Activated CD4-positive, alpha-beta T cell treated with anti-CD3 and anti-CD28 coated beads, Interleukin-2, Interleukin-6, amounts not matched to agents 100 ng/mL and 50 ng/mL, durations not matched to agents 16 hours and 8 hours (primary cell): Measurements from ENCODE around the gene LPCAT3.
A peak's percentile ranks its signal among the peaks of the same experiment; 100 is the strongest.

Experiments used
- DNase-seq: peaks from one replicate; pipeline ENCODE4 v3.0.0-alpha.2; 2020

LPCAT3 gene

GRCh38 chr12:6935371-6936193, 82.7 kb downstream of the LPCAT3 start:
- no peak for DNase-seq

- no peak for DNase-seq
Measured at GRCh38 chr12:6934110-6934509, 84.2 kb downstream of the LPCAT3 start.

GRCh38 chr12:6932766-6933165, 85.5 kb downstream of the LPCAT3 start:
- no peak for DNase-seq

GRCh38 chr12:6929466-6930452, 88.5 kb downstream of the LPCAT3 start:
- no peak for DNase-seq

GRCh38 chr12:6928703-6929407, 89.4 kb downstream of the LPCAT3 start:
- DNase-seq: no peak

- DNase-seq: no peak
Measured at GRCh38 chr12:6928022-6928702, 90.1 kb downstream of the LPCAT3 start.

GRCh38 chr12:6927379-6928021, 90.8 kb downstream of the LPCAT3 start, which contains the start of gene ATN1:
Gene ATN1 (plus strand): TSS chr12:6927959. CDS start chr12:6934002, 6,043 bp downstream.
- DNase-seq: peak; percentile 41
